IPS-20b (cell line): Measurements from ENCODE around the gene RPTOR.
"Not testable (repeated sequence)": the region's sequence is repeated elsewhere in the genome, so short reads cannot be mapped to it uniquely, and the experiment has no call there.

Experiments
- H3K27ac ChIP-seq: one replicate; pipeline ENCODE4 v1.5.1; 2013; ENCODE audit warnings: low read length
- H3K27me3 ChIP-seq: 2 replicates; pipeline ENCODE4 v1.6.1; 2013; ENCODE audit warnings: mild to moderate bottlenecking, low read length, inconsistent platforms; ENCODE audit not compliant: insufficient read depth
- H3K36me3 ChIP-seq: 2 replicates; pipeline ENCODE4 v1.6.1; 2013; ENCODE audit warnings: low read depth, mild to moderate bottlenecking, inconsistent platforms, low read length, moderate library complexity; ENCODE audit not compliant: insufficient read depth
- H3K4me1 ChIP-seq: 2 replicates; pipeline ENCODE4 v1.6.1; 2013; ENCODE audit warnings: mild to moderate bottlenecking, control low read depth, inconsistent platforms, low read length, moderate library complexity; ENCODE audit not compliant: insufficient read depth
- H3K4me3 ChIP-seq: 2 replicates; pipeline ENCODE4 v1.5.1; 2013; ENCODE audit warnings: mild to moderate bottlenecking, low read length, inconsistent platforms
- H3K9ac ChIP-seq: 2 replicates; pipeline ENCODE4 v1.6.1; 2013; ENCODE audit warnings: low read depth, mild to moderate bottlenecking, inconsistent platforms, low read length, moderate library complexity
- H3K9me3 ChIP-seq: 2 replicates; pipeline ENCODE4 v1.6.1; 2013; ENCODE audit warnings: mild to moderate bottlenecking, low read depth, low read length, inconsistent platforms; ENCODE audit not compliant: insufficient read depth

The RPTOR gene

GRCh38 chr17:80561541-80562114 is 17.0 kb downstream of the RPTOR start:
- H3K9ac ChIP-seq, result no peak overlapping the region
- H3K27ac ChIP-seq, result no peak overlapping the region
- H3K27me3 ChIP-seq, result peaks cover 68% of the 10 kb centered on the region
- H3K4me3 ChIP-seq, result no peak overlapping the region
- no peaks in the 10 kb centered on the region for H3K4me1 ChIP-seq
- no peaks in the 10 kb centered on the region for H3K9me3 ChIP-seq
- no peaks in the 10 kb centered on the region for H3K36me3 ChIP-seq

- Histone ChIP-seq H3K9me3 (no peaks in the 10 kb centered on the region), H3K27ac (no peak overlapping the region), H3K27me3 (peaks cover 93% of the 10 kb centered on the region), H3K4me1 (no peaks in the 10 kb centered on the region), H3K4me3 (no peak overlapping the region), H3K9ac (no peak overlapping the region), H3K36me3 (no peaks in the 10 kb centered on the region)
These were observed 19.9 kb downstream of the RPTOR start for GRCh38 chr17:80564545-80564944.

GRCh38 chr17:80565343-80566053 is 20.9 kb downstream of the RPTOR start:
- H3K9me3 ChIP-seq, result no peaks in the 10 kb centered on the region
- no peak overlapping the region for H3K4me3 ChIP-seq
- H3K27ac ChIP-seq, result no peak overlapping the region
- no peaks in the 10 kb centered on the region for H3K4me1 ChIP-seq
- peaks cover 91% of the 10 kb centered on the region for H3K27me3 ChIP-seq
- H3K9ac ChIP-seq, result no peak overlapping the region
- H3K36me3 ChIP-seq, result no peaks in the 10 kb centered on the region

- H3K36me3 ChIP-seq, result no peaks in the 10 kb centered on the region
- no peaks in the 10 kb centered on the region for H3K9me3 ChIP-seq
- no peak overlapping the region for H3K27ac ChIP-seq
- no peaks in the 10 kb centered on the region for H3K4me1 ChIP-seq
- H3K27me3 ChIP-seq, result peaks cover 87% of the 10 kb centered on the region
- H3K4me3 ChIP-seq, result no peak overlapping the region
- no peak overlapping the region for H3K9ac ChIP-seq
These were observed 21.4 kb downstream of the RPTOR start for GRCh38 chr17:80566054-80566400.

GRCh38 chr17:80568246-80568645 is 23.6 kb downstream of the RPTOR start:
- H3K9me3 ChIP-seq, result no peaks in the 10 kb centered on the region
- no peak overlapping the region for H3K9ac ChIP-seq
- H3K27ac ChIP-seq, result no peak overlapping the region
- peaks cover 68% of the 10 kb centered on the region for H3K27me3 ChIP-seq
- no peaks in the 10 kb centered on the region for H3K36me3 ChIP-seq
- H3K4me1 ChIP-seq, result no peaks in the 10 kb centered on the region
- H3K4me3 ChIP-seq, result no peak overlapping the region

GRCh38 chr17:80569924-80570323 is 25.3 kb downstream of the RPTOR start:
- Histone ChIP-seq H3K9me3 (no peaks in the 10 kb centered on the region), H3K27me3 (peaks cover 51% of the 10 kb centered on the region), H3K9ac (no peak overlapping the region), H3K36me3 (no peaks in the 10 kb centered on the region), H3K4me1 (no peaks in the 10 kb centered on the region), H3K4me3 (no peak overlapping the region), H3K27ac (no peak overlapping the region)

- Histone ChIP-seq H3K4me3 (no peak overlapping the region), H3K27me3 (peaks cover 16% of the 10 kb centered on the region), H3K27ac (no peak overlapping the region), H3K36me3 (no peaks in the 10 kb centered on the region), H3K4me1 (no peaks in the 10 kb centered on the region; the same call in 1 of the 2 replicates), H3K9me3 (no peaks in the 10 kb centered on the region), H3K9ac (no peak overlapping the region)
These were observed 29.1 kb downstream of the RPTOR start for GRCh38 chr17:80573701-80574100.

- no peaks in the 10 kb centered on the region for H3K36me3 ChIP-seq
- H3K9ac ChIP-seq, result no peak overlapping the region
- H3K9me3 ChIP-seq, result no peaks in the 10 kb centered on the region
- no peak overlapping the region for H3K4me3 ChIP-seq
- no peaks in the 10 kb centered on the region; the same call in 1 of the 2 replicates for H3K4me1 ChIP-seq
- H3K27ac ChIP-seq, result no peak overlapping the region
- peaks cover 8% of the 10 kb centered on the region; the same call in 1 of the 2 replicates for H3K27me3 ChIP-seq
These were observed 29.9 kb downstream of the RPTOR start for GRCh38 chr17:80574496-80574895.

- no peaks in the 10 kb centered on the region for H3K36me3 ChIP-seq
- no peaks in the 10 kb centered on the region; the same call in 1 of the 2 replicates for H3K4me1 ChIP-seq
- H3K9ac ChIP-seq, result no peak overlapping the region
- H3K27me3 ChIP-seq, result 0 out of 2 replicates have a peak, but pooled peaks cover under 1% of the 10 kb centered on the region
- no peak overlapping the region for H3K4me3 ChIP-seq
- H3K27ac ChIP-seq, result no peak overlapping the region
- H3K9me3 ChIP-seq, result no peaks in the 10 kb centered on the region
These were observed 30.6 kb downstream of the RPTOR start for GRCh38 chr17:80575057-80575875.

GRCh38 chr17:80577876-80578570 is 33.4 kb downstream of the RPTOR start:
- no peaks in the 10 kb centered on the region; the same call in 1 of the 2 replicates for H3K4me1 ChIP-seq
- H3K9ac ChIP-seq, result no peak overlapping the region
- H3K9me3 ChIP-seq, result no peaks in the 10 kb centered on the region
- no peak overlapping the region for H3K27ac ChIP-seq
- no peaks in the 10 kb centered on the region for H3K36me3 ChIP-seq
- no peaks in the 10 kb centered on the region for H3K27me3 ChIP-seq
- H3K4me3 ChIP-seq, result no peak overlapping the region

GRCh38 chr17:80578668-80579388 is 34.2 kb downstream of the RPTOR start:
- not testable (repeated sequence) for H3K9ac ChIP-seq, H3K27me3 ChIP-seq, H3K4me1 ChIP-seq, H3K4me3 ChIP-seq, H3K9me3 ChIP-seq, H3K27ac ChIP-seq, H3K36me3 ChIP-seq
